Neutrophil (primary cell): Measurements from ENCODE around the gene RPS6KC1.
A peak's percentile ranks its signal among the peaks of the same experiment; 100 is the strongest.

Experiments
- H3K27ac ChIP-seq: fragments of 200-600 bp; sonication (generic); 2 replicates; pipeline ENCODE4 v1.5.1; 2016; ENCODE audit warnings: mild to moderate bottlenecking, moderate library complexity
- H3K27me3 ChIP-seq: fragments of 200-600 bp; sonication (generic); 2 replicates; pipeline ENCODE4 v1.6.0; 2016; ENCODE audit warnings: mild to moderate bottlenecking
- H3K36me3 ChIP-seq: fragments of 200-600 bp; sonication (generic); 2 replicates; pipeline ENCODE4 v1.5.1; 2017
- H3K4me1 ChIP-seq, 2 experiments: fragments of 200-600 bp in 1 of 2; sonication (generic) in 1 of 2; 1 replicate in 1 of 2; 2 replicates in 1 of 2; pipeline versions ENCODE4 v1.5.1 to v1.6.1; 2013 to 2016; ENCODE audit warnings: low read depth in 1 of 2, low read length in 1 of 2, mild to moderate bottlenecking in 1 of 2, moderate library complexity in 1 of 2; ENCODE audit not compliant: control insufficient read depth in 1 of 2, insufficient read depth in 1 of 2
- H3K4me3 ChIP-seq, 2 experiments: fragments of 200-600 bp in 1 of 2; sonication (generic) in 1 of 2; 1 replicate in 1 of 2; 2 replicates in 1 of 2; pipeline ENCODE4 v1.5.1; 2013 to 2016; ENCODE audit warnings: low read depth in 1 of 2, low read length in 1 of 2, mild to moderate bottlenecking in 1 of 2, moderate library complexity in 1 of 2
- H3K9me3 ChIP-seq: fragments of 200-600 bp; sonication (generic); 2 replicates; pipeline ENCODE4 v1.5.1; 2016
- TF ChIP-seq, protein P1 (sequence below): fragments of 200-600 bp; sonication (generic); IDR thresholded peaks from 2 replicates; pipeline ENCODE4 v1.5.1; 2016; ENCODE audit warnings: antibody characterized with exemption

The RPS6KC1 gene

DNA sequence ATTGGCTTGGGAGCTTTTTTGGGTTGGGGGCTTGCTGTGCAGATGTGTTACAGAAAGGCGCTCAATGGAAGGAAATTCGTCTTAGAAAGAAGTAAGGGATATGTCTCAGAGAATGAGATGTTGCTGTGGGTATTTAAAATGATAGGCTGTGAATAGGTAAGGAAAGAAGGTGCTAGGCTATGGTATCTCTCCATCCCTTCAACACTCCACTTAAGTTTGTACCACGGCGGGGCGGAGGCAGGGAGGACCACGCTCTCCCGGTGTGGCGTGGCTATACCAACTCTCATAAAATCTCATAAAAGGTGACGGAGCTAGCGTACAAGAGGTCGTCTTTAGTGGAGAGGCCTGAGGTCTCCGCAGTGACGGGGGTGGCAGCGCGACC, 305 bp upstream of the RPS6KC1 start:
- TF ChIP-seq, protein P1, sequence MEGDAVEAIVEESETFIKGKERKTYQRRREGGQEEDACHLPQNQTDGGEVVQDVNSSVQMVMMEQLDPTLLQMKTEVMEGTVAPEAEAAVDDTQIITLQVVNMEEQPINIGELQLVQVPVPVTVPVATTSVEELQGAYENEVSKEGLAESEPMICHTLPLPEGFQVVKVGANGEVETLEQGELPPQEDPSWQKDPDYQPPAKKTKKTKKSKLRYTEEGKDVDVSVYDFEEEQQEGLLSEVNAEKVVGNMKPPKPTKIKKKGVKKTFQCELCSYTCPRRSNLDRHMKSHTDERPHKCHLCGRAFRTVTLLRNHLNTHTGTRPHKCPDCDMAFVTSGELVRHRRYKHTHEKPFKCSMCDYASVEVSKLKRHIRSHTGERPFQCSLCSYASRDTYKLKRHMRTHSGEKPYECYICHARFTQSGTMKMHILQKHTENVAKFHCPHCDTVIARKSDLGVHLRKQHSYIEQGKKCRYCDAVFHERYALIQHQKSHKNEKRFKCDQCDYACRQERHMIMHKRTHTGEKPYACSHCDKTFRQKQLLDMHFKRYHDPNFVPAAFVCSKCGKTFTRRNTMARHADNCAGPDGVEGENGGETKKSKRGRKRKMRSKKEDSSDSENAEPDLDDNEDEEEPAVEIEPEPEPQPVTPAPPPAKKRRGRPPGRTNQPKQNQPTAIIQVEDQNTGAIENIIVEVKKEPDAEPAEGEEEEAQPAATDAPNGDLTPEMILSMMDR = no peak
- peak overlapping the region; percentile 86 to 95 for H3K4me3 ChIP-seq
- H3K36me3 ChIP-seq = no peaks in the 10 kb centered on the region
- H3K4me1 ChIP-seq = peaks cover 15% of the 10 kb centered on the region in 2 experiments
- no peaks in the 10 kb centered on the region for H3K9me3 ChIP-seq
- H3K27ac ChIP-seq = peak overlapping the region; percentile 84
- peaks cover 20% of the 10 kb centered on the region for H3K27me3 ChIP-seq

DNA sequence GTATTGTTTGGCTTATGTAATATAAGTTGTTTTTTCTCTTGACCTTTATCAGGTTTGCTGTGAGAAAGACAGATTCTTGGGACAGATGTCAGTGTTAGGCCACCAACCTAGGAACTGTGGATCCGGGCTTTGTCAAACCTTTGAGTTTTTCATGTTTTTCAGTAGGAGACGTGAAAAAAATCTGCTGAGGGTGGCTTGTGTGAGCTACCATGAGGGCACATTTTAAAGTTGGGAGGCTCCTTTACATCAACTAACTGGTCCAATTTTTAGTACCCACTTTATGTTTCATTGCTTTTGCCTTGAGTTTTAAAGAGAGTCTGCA, 801 bp downstream of the RPS6KC1 start:
- no peaks in the 10 kb centered on the region for H3K9me3 ChIP-seq
- peaks cover 15% of the 10 kb centered on the region in 2 experiments for H3K4me1 ChIP-seq
- TF ChIP-seq, protein P1 = no peak
- H3K27ac ChIP-seq = peak overlapping the region; percentile 84
- H3K27me3 ChIP-seq = peaks cover 20% of the 10 kb centered on the region
- H3K4me3 ChIP-seq = peak overlapping the region; percentile 86 to 95
- H3K36me3 ChIP-seq = no peaks in the 10 kb centered on the region

DNA sequence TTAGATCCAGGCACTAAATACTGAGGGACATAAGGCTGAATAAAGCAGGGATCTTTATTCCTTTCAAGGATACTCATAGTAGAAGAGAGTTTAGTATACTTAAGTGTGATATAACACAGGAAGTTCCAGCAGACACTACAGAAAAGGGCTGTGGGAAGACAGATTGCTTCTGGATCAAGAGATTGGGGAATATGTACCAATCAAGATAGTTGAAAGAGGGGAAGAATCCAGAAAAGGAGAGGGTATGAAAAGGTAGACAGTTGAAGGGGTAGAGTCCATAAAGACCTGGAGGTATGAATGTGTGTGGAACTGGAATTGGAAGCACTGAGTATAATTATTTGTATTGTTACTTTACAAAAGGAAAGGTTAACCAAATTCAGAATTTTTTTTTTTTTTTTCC, 2.4 kb downstream of the RPS6KC1 start:
- TF ChIP-seq, protein P1 = no peak
- Histone ChIP-seq H3K27me3 (peaks cover 10% of the 10 kb centered on the region), H3K4me1 (peaks cover 15% of the 10 kb centered on the region in 2 experiments), H3K36me3 (no peaks in the 10 kb centered on the region), H3K27ac (no peak overlapping the region), H3K4me3 (no peak overlapping the region), H3K9me3 (no peaks in the 10 kb centered on the region)

DNA sequence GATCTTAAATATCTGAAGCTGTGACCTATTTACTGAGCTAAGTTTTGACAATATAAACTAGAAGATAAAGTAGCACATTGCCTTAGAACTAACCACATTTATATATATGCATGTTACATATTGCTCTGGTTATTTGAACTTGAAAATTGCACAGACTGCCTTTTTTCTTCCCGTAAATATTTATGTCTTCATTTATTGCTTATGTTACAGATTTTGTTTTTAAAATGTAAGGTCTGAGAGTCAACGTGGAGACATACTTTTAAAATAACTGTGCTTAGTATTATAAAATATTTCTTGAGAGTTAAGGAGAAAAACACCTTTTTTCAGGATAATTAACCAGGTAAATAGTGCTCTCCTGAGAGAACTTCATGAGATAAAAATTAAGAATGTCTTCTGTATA, 3.1 kb downstream of the RPS6KC1 start:
- TF ChIP-seq, protein P1 = no peak
- Histone ChIP-seq H3K27ac (no peak overlapping the region), H3K4me1 (peaks cover 15% of the 10 kb centered on the region in 2 experiments), H3K36me3 (no peaks in the 10 kb centered on the region), H3K4me3 (no peak overlapping the region), H3K27me3 (peaks cover 4% of the 10 kb centered on the region), H3K9me3 (no peaks in the 10 kb centered on the region)

DNA sequence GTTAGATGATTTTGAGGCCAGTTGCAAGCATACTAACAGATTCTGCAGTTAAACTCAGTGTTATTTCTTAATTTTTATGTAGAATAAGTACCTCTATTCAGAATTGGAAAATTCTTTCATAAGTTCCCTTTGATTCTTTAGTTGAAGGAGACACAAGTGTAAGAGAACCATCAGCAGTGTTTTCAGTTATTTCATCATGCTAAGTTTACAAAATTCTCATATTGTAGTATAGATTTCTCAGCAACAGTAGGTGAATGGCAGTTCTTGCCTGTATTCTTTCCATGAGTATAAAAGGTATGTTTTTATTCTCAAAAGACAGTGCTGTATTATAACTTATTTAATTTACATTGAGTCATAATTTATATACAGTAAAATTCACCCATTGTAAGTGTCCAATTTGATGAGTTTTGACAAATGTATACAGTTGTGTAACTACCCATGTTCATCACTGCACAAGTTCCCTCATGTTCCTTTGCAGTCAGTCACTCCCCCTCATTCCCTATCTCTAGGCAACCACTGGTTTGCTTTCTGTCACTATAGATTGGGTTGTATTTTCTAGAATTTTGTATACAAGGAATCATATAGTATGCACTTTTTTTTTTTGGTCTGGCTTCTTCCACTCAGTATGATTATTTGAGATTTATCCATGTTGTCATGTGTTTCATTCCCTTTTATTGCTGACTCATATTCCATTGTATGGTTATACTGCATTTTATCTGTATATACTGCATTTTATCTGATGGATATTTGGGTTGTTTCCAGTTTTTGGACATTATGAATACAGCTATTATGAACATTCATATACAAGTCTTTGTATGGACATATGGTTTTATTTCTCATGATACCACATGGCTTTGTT, 3.9 kb downstream of the RPS6KC1 start:
- Histone ChIP-seq H3K4me1 (peaks cover 15% of the 10 kb centered on the region in 2 experiments), H3K27me3 (no peaks in the 10 kb centered on the region), H3K36me3 (no peaks in the 10 kb centered on the region), H3K27ac (no peak overlapping the region), H3K9me3 (no peaks in the 10 kb centered on the region), H3K4me3 (no peak overlapping the region)
- TF ChIP-seq, protein P1 = no peak
